Epidermal melanocyte (primary cell): ENCODE results near the gene PLA2G5.

Experiments
- DNase-seq: peaks from one replicate; pipeline ENCODE4 v3.0.0; 2011; ENCODE audit warnings: low spot score; ENCODE audit not compliant: insufficient read length

The PLA2G5 gene

DNA sequence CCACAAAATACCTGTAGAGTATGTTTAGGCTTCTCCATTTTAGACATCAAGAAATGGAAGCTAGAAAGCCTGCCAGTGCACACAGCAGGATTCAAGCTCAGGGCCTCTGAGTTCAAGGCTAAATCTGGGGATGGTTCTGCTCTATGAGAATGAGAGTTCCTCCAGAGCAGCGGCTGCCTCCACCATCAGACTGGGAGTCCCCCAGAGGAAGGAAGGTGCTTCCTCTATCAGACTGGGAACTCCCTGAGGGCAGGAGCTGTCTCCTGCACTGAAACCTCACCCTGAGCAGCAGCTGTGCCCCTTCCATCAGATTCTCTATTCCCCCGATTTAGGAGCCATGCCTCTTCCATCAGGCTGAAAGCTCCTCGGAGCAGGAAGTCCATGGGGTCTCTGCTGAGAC is 20.1 kb downstream of the PLA2G5 start:
- DNase-seq: no peak

DNA sequence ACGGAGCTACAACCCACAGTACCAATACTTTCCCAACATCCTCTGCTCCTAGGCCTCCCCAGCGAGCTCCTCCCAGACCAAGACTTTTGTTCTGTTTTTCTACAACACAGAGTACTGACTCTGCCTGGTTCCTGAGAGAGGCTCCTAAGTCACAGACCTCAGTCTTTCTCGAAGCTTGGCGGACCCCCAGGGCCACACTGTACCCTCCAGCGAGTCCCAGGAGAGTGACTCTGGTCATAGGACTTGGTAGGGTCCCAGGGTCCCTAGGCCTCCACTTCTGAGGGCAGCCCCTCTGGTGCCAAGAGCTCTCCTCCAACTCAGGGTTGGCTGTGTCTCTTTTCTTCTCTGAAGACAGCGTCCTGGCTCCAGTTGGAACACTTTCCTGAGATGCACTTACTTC is 20.6 kb downstream of the PLA2G5 start:
- DNase-seq: no peak

DNA sequence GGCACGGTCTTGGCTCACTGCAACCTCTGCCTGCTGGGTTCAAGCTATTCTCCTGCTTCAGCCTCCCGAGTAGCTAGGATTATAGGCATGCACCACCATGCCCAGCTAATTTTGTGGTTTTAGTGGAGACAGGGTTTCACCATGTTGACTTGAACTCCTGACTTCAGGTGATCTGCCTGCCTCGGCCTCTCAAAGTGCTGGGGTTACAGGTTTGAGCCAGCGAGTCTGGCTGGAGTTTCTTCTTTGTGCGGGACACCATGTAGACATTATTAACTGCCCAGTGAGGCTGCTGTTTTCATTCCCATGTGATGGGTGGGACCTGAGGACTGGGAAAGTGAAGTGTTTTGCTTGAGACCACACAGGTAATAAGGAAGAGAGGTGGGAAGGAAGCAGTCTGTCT is 23.3 kb downstream of the PLA2G5 start:
- DNase-seq: no peak

DNA sequence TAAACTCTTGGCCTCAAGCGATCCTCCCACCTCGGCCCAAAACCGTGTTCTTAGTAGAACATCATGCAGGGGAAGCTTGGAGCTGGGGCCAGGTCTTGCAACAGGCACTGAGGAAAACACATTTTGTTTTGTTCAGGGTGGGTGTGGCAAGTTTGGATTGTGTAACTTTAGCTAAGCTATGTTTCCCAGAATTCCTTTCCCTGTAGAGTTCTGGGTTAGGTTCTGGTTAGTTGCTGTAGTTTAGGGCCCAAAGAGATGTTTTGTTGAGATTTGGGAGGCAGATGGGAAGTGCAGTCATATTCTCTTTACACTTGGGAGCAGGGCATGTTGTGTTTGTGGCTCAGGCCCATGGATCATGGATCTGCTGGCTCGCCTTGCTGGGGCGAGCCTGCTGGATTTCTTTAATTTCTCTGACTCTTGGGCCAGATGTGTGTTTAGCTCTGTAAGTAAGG is 24.0 kb downstream of the PLA2G5 start:
- DNase-seq: no peak

DNA sequence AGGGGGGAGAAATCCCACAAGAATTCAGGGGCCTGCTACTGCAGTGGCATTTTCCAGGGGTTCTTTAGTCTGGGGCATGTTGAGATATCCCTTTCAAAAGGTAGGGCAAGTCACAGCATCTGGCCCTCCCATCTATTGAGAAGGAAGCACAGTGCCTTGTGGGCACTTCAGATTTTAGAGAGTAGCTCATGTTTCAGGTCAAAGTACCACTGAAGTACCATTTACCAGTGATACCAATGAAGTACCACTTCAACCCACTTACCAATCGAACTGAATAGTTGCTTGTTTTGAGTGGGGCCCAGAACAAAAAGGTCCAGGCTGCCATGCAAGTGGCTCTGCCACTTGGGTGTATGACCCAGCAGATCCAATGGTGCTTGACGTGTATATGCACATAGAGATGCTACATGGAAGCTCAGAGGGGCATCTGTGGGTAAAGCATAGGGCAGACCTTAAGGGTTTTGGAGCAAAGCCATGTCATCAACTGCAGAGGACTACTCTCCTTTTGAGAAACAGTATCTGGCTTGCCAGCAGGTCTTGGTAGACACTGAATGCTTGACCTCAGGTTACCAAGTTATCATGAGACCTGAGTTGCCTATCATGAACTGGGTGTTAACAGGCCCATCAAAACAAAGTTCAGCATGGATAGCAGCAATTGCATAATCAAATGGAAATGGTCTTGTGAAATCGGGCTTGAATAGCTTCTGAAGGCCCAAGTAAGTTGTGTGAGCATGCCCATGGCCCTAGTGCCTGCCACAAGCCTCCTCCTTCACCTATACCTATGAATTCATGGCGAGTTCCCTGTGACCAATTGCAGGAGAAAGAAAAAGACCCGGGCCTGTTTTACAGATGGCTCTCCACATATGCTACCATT is 25.8 kb downstream of the PLA2G5 start:
- DNase-seq: no peak

DNA sequence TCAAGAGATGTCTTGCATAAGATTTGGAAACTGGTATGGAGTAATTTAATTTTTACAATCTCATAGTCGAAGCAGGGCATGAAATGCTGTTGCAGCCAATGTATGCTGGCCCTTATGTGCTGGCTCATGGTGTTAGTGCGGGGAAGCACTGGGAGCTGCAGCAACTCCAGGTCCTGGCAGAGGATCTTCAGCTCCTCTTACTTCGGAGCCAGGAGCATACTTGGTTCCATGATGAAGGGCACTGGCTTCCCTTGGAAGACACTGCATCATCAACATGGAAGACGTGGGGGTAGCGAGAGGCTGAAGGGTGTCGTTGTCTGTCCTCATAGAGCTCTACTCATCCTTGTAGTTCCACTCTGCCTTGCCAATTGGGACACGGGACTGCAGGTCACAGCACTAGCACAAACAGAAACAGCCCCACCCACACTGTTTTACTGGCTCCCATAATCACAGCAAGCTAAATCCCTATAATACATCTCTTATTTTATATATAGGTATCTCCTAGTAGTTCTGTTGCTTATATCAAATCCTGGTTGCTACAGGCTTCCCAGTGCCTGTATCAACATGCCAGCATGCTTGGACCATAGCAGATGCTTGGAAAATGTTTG is 26.9 kb downstream of the PLA2G5 start:
- no peak for DNase-seq

DNA sequence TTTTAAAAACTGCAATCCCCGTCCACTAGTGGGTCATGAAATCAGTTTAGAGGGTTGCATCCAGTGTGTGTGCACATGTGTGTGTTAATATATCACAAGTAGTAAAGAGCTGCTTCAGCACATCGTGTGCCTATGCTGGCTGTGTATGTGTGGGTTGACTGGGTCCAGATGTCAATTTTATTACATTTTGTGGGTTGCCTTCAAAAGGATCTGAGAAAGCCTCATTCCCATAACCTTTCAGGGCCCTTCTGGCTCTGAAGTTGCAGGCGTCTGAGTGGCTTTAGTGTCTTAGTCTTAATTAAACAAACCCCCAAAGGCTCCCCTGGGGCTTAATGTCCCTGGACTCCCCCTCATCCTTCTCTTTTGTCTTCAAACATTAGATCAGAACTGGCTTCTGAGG is 29.5 kb downstream of the PLA2G5 start:
- DNase-seq: no peak

DNA sequence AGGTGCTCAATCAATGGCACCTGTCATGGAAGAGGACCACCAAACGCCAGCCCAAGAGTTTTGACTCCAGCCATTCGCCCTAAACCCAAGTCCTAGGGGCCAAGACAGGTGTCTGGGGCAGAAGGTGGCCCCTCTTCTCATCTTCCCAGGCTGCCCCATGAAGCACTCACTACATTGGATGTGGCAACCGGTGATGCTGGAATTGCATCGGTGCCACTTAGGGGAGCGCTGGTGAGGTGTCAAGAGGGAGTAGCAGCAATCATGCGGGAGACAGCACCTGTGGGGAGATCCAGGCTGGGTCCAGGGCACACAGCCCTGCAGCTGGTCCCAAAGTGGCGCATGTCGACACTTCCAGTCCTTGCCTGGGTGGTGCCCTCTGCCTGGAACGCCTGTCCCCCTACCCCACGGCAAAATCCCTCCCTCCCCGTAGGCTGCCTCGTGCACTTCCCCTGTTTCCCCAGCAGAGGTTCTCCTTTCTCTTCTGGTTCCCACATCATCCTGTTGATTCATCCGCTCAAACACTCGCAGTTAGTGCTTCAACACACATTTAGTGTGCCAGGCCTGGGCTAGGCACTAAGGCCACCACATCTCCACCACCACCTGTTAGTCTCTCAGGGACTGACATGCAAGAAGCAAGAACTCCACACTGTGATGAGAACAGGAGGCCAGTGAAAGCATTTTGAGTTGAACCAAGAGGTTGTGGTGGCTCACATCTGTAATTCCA is 30.8 kb downstream of the PLA2G5 start:
- no peak for DNase-seq

DNA sequence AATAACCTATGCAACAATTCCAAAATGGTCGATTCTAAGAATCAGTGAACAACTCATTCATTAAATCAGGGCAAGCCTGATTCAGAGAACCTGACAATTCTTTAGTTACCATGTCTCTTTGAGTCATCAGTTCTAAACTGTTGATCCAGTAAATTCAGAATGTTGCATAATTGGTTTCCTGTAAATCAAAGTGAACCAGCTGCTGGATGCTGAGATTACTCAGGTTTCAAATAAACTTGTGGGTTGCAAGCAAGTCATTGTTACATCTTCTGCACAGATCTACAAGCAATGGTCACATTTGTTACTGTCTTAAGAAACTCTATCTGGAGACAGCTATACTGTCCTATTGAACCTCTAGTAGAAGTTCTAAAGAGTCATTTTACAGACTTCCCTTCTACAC is 32.9 kb downstream of the PLA2G5 start:
- no peak for DNase-seq

DNA sequence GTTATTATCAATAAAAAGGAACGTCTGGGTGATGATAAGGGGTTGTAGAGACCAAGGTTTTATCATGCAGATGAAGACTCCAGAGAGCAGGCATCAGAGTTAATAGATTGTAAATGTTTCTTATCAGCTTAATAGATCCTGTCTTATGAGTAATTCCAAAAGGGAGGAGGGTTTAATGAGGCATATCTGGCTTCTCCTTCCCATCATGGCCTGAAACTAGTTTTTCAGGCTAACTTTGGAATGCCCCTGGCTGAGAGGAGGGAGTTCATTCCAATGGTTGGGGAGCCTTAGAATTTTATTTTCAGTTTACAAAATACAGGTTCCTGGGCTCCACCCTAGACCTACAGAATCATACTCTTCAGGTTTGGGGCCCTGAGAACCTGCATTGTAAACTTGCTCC is 35.9 kb downstream of the PLA2G5 start:
- no peak for DNase-seq

DNA sequence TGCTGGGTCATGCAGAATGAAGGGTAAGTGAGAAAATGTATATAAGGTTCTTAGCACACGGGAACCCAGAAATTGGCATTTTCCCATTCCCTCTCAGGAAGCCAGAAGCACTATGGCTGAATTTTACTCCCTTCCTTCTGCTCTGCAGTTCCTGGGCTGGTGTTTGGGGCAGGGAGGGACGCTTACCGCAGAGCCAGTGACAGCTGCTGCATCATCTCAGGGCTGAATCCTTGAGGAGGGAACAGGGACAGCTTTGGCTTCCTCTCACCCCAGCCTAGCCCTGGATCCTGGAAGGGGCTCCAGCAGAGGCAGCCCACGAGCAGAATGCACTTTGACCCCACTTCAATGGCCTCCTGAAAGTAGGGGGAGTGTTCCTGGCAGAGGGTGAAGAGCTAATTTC is 37.4 kb downstream of the PLA2G5 start:
- no peak for DNase-seq

DNA sequence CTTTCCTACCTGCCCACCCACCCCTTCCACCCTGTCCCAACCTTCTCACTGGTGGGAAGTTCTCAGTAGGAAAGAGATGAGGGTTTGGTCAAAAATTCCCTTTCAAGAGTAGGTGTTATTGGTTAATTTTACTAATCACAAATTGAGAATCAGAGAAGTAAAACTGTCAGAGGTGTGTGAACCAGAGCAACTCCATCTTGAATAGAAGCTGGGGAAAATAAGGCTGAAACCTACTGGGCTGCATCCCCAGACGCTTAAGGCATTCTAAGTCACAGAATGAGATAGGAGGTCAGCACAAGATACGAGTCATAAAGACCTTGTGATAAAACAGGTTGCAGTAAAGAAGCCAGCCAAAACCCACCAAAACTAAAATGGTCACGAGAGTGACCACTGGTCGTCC is 37.8 kb downstream of the PLA2G5 start:
- no peak for DNase-seq

DNA sequence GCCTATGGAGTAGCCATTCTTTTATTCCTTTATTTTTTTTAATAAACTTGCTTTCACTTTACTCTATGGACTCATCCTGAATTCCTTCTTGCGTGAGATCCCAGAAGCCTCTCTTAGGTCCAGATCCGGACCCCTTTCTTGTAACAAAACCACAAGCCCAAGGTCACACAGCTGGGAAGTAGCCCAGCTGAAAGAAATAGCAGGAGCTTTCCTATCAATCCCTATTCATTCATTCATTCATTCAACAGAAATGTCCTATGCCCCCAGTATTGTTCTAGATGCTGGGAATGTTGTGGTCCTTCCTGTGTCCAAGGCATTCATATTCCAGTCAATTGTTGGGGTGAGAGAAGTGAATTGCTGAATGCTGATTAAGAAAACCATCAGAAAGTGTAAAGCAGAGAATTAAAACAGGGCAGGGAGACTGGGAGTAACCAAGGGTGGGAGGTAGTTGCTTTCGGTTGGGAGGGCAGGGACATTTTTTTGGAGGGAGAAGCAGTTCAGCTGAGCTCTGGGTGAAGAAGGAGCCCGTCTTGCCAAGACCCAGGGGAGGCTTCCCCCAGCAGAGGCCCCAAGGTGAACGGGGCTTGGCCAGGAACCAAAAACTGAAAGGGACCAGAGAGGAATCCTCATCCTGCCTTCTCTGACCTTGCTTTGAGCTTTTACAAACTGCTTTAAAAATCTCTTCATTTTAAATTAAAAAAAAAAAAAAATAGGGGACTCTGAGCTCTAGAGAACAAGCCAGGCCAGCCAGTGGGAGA is 38.6 kb downstream of the PLA2G5 start:
- DNase-seq: no peak

DNA sequence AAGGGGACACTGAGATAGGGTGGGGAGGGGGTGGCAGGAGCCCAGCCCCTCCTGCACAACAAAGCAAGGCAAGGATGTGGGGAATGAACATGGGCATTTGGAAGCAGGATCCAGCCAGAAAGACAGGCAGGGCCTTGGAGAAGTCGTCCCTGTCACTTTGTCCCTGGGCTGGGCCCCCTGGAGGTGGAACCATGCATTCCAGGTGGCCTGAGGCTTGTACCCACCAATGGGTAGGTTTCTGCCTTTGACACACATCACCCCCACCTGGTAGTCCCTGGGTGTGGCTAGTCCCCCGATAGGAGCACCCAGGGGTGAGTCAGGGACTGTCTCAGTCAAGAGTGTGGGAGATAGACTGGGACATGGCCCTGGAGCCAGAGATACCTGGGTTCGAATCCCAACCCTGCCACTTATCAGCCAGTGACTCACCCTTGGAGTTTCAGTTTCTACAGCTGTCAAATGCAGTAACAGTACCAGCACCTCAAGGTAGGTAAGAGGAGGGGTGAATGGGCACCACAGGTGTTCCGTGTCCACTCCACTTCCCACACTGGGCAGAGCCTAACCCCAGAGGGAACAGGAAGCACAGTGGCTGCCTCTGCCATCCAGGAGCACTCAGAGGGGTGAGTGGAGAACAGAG is 39.3 kb downstream of the PLA2G5 start:
- no peak for DNase-seq

DNA sequence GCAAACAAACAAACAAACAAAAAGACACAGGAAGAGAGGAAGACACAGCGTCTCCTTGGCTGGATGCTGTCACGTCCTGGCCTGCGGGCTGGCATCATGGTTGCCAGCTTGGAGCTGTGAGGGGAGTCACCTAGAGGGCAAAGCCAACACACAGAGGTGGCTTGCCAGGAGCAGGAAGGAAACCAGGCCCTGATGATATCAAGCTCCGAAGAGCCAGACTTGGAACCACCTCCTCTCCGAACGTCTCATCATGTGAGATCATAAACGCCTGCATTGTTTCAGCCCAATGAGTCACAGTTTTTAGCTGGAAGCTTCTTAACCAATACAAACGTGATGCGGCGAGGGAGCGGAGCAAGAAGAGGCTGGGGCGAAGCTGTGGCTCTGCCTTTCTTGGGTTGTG is 40.7 kb downstream of the PLA2G5 start:
- DNase-seq: no peak

DNA sequence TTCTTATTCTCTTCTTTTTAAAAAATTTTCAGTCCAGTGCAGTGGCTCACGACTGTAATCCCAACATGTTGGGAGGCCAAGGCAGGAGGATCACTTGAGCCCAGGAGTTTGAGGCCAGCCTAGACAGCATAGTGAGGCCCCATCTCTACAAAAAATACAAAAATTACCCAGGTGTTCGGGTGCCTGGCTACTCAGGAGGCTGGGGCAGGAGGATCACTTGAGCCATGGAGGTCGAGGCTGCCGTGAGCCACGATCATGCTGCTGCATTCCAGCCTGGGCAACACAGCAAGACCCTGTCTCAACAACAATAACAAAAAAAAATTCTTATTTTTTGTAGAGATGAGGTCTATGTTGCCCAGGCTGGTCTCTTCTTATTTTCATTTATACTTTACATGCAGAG is 41.5 kb downstream of the PLA2G5 start:
- no peak for DNase-seq

DNA sequence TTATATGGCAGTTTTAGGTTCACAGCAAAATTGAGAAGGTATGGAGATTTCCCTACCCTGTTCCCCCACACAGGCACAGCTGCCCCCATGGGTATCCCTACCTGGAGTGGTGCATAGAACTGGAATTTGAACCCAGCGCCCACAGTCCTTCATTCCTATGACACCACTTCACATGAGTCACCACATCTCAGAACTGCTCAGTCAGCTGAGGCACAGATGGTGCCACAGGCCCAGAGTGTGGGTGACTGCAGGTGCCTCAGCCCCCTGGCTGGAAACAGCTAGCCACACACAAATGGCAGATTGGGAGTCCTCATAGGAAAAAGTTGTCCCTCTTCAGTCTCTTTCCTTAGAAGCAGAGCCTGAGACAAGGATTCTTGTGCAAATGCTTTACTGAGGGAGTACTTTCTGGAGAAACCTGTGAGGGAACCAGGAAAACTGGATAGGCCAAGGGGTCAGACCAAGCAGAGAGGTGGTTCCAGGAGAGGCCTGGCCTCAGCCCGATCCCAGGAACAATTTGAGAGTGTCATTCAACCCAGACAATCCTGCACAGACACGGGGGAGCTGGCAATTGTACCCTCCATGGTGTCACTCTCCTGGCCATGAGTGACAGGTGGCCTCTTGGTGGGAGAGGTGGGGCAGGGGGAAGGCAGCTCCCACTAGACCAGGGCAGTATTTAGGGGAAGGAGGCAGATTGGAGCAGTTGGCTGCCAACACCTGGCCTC is 42.4 kb downstream of the PLA2G5 start:
- no peak for DNase-seq

DNA sequence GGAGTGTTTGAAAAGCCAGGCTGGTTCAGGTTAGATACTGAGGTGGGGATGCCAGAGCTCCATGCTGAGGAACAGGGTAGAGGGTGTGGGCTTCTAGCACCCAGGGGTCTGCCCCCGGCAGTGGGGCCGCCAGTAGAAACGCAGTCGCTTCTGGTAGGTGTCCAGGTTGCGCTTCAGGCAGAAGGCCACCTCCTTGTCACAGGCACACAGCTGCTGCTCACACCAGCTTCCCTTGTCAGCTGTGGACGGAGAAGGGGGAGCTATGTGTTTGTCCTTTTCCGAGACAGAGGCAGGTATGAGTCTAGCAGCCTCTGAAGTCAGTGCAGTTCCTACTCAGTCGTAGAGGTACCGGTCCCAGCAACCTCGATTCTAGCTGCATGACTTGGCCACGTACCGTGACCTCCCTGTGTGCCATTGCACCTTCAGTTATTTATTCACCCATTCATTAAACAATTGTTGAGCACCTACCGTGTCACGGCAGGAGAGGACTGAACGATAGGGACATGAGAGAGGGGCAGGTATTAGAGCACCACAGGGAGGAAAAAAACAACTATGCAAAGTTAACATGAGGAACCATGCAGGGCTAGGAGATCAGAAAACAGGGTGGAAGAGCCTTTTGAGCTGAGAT is 44.1 kb downstream of the PLA2G5 start:
- DNase-seq: no peak

DNA sequence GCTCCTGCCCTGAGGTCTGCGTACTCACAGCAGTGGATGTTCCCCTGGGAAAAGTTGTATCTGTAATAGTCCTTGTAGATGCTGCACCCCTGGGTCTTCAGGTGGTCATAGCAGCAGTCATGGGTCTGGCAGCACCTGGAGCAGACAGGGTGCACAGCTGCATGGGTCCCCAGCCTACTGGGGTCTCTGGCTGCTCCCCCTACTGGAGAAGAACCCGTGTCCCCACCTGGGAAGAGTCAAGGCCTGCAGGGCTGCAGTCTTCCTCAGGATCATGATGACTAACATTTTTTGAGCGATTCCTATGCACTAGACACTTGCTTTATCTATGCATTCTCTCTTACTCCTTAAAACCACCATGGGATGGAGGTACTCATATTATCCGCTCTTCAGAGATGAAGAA is 45.5 kb downstream of the PLA2G5 start:
- no peak for DNase-seq

DNA sequence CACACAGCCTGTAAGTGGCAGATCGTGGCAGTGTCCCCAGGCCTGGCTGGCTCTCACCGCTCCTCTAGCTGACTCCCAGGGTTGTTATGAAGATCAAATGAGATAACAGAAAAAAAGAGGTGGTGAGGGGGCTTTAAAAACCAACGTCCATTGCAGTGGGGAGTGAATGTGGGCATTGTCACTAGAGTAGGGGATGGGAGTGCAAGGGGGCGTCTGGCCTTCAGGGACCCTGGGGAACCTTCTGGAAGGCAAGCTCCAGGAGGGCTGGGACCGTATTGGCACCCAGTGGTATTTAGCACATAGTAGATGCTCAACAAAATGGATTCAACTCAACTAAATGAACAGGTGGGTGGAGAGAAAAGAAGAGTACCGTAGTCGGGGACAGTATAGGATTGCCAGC is 45.9 kb downstream of the PLA2G5 start:
- no peak for DNase-seq
